Pulmonary artery endothelial cell (primary cell): ENCODE results near the gene USP5. TPM values are rescaled to one million over a fixed set of nuclear protein-coding genes. Genes with fewer than 3 reads are reported as not detected.

Experiments used
- DNase-seq: peaks from one replicate; pipeline ENCODE4 v3.0.0-alpha.2; 2011; ENCODE audit warnings: low read depth, low spot score
- total RNA-seq: library from RNA; depleted of rRNA; stranded (reverse); fragments of >200 nt; gene quantifications from 2 replicates; pipeline ENCODE4 v1.2.3, GENCODE V29; 2014

Gene USP5, protein sequence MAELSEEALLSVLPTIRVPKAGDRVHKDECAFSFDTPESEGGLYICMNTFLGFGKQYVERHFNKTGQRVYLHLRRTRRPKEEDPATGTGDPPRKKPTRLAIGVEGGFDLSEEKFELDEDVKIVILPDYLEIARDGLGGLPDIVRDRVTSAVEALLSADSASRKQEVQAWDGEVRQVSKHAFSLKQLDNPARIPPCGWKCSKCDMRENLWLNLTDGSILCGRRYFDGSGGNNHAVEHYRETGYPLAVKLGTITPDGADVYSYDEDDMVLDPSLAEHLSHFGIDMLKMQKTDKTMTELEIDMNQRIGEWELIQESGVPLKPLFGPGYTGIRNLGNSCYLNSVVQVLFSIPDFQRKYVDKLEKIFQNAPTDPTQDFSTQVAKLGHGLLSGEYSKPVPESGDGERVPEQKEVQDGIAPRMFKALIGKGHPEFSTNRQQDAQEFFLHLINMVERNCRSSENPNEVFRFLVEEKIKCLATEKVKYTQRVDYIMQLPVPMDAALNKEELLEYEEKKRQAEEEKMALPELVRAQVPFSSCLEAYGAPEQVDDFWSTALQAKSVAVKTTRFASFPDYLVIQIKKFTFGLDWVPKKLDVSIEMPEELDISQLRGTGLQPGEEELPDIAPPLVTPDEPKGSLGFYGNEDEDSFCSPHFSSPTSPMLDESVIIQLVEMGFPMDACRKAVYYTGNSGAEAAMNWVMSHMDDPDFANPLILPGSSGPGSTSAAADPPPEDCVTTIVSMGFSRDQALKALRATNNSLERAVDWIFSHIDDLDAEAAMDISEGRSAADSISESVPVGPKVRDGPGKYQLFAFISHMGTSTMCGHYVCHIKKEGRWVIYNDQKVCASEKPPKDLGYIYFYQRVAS
- 105 and 132 TPM in 2 replicates for total RNA-seq

- DNase-seq: peak; percentile 99
Observed at GRCh38 chr12:6851921-6852650, at the start of gene USP5. TSS of gene USP5 (plus strand) at chr12:6852150. CDS start at chr12:6852180, 30 bp downstream.

DNA sequence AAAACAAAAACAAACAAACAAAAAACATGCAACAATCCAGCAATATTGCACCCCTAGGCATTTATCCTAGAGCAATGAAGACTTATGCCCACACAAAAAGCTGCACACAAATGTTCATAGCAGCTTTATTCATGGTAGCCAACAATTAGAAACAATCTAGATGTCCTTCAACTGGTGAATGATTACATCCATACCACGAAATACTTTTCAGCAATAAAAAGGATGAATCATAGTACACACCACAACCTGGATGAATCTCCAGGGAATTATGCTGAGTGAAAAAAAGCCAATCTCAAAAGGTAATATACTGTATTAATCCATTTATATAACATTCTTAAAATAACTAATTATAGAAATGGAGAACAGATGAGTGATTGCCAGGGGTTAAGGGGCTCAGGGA, 44.8 kb upstream of the USP5 start:
- DNase-seq: no peak

DNA sequence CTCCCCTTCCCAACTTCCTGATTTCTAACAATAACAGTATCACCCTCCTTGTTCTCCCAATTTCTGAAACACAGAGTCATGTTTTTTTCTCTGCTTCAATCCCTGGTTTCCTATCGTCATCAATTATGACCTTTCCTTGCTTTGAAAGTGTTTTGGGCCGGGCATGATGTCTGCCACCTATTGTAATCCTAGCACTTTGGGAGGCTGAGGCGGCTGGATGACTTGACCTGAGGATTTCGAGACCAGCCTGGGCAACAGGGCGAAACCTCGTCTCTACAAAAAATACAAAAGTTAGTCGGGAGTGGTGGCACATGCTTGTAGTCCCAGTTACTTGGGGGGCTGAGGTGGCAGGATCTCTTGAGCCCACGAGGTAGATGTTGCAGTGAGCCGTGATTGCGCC, 42.9 kb upstream of the USP5 start:
- DNase-seq: no peak

GRCh38 chr12:6810758-6811157, 41.2 kb upstream of the USP5 start:
- DNase-seq: no peak

DNA sequence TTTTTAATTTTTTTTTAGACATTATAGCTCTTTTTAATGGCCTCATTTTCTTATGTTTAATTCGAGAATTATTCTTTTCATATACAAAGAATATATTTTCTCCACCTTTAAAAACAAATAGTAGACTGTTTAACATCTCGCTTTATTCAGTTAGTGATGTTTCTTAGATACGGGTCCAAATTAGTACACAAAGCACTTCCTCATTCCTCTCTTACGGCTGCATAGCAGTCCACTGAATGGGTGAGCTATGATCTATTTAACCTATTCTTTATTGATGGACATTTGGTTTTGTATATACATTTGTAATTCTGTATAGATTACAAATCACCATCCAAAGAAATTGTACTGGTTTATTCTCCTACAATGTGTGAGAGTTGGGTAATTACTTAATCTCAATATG, 38.6 kb upstream of the USP5 start:
- DNase-seq: no peak

GRCh38 chr12:6816598-6816997, 35.4 kb upstream of the USP5 start:
- DNase-seq: no peak

DNA sequence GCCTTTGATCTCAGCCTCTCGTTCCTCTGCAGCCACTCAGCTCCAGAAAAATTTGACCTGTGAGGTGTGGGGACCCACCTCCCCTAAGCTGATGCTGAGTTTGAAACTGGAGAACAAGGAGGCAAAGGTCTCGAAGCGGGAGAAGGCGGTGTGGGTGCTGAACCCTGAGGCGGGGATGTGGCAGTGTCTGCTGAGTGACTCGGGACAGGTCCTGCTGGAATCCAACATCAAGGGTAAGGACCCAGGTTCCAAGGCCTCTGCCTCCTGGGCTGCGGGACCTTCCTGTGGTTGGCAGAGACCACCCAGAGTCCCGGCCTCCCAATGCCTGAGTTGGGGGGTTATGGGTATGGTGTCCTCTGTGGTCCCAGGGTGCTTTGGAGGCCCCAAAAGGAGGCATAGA, 34.9 kb upstream of the USP5 start:
- no peak for DNase-seq

DNA sequence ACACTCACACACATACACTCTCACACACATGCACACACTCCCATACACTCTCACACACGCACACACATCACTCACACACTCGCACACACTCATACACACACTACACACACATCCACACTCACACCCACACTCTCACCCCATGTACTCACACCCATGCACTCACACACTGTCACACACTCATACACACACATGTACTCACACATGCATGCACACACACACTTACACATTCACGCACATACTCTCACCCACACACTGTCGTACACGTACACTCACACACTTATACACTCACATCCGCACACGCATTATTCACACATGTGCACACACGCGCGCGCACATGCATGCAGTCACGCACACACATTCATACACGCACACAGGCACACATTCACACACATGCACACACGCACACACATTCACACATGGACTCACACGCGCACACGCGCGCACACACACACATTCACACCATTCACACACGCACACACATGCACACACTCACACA, 34.2 kb upstream of the USP5 start:
- no peak for DNase-seq

DNA sequence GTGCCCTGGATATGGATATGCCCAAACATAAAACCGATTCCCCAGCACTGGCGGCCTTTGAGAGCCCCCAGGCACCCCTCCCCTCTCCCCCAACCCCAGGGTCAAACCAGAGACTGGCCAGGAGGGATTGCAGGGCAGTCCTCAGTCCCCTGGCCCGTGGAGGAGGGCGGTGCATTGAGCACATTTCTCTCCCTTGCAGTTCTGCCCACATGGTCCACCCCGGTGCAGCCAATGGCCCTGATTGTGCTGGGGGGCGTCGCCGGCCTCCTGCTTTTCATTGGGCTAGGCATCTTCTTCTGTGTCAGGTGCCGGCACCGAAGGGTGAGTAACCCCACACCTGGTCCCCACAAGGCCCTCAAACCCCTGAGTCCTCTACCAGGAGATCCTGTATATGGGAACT, 33.7 kb upstream of the USP5 start:
- no peak for DNase-seq

GRCh38 chr12:6818645-6819044, 33.3 kb upstream of the USP5 start:
- DNase-seq: no peak

DNA sequence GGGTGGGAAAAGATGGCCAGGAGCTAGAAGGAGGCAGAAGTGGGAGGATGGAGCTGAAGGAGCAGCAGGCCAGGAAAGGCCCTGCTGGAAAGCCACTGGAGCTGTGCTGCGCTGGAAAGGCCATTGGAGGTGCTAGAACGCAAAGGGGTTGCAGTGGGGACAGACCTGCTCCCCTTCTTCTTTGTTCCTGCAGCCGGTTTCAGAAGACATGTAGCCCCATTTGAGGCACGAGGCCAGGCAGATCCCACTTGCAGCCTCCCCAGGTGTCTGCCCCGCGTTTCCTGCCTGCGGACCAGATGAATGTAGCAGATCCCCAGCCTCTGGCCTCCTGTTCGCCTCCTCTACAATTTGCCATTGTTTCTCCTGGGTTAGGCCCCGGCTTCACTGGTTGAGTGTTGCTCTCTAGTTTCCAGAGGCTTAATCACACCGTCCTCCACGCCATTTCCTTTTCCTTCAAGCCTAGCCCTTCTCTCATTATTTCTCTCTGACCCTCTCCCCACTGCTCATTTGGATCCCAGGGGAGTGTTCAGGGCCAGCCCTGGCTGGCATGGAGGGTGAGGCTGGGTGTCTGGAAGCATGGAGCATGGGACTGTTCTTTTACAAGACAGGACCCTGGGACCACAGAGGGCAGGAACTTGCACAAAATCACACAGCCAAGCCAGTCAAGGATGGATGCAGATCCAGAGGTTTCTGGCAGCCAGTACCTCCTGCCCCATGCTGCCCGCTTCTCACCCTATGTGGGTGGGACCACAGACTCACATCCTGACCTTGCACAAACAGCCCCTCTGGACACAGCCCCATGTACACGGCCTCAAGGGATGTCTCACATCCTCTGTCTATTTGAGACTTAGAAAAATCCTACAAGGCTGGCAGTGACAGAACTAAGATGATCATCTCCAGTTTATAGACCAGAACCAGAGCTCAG, 32.6 kb upstream of the USP5 start:
- no peak for DNase-seq

GRCh38 chr12:6820166-6820565, 31.8 kb upstream of the USP5 start:
- DNase-seq: no peak

- no peak for DNase-seq
Observed at GRCh38 chr12:6821591-6822425, 30.1 kb upstream of the USP5 start, which contains the start of gene GPR162. TSS of gene GPR162 (plus strand) at chr12:6821821. CDS start at chr12:6823899, 2,078 bp downstream.

- no peak for DNase-seq
Observed at GRCh38 chr12:6822426-6823135, 29.4 kb upstream of the USP5 start.

GRCh38 chr12:6823182-6824084, 28.5 kb upstream of the USP5 start:
- DNase-seq: no peak

DNA sequence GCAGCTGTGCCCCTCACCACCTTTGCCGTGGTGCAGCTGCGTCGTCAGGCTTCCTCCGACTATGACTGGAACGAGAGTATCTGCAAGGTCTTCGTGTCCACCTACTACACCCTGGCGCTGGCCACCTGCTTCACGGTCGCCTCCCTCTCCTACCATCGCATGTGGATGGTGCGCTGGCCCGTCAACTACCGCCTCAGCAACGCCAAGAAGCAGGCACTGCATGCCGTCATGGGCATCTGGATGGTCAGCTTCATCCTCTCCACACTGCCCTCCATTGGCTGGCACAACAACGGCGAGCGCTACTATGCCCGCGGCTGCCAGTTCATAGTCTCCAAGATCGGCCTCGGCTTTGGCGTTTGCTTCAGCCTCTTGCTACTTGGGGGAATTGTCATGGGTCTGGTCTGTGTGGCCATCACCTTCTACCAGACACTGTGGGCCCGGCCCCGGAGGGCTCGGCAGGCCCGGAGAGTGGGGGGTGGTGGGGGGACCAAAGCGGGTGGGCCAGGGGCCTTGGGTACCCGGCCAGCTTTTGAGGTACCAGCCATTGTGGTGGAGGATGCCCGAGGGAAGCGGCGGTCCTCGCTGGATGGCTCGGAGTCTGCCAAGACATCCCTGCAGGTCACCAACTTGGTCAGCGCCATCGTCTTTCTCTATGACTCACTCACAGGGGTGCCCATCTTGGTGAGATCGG, 27.7 kb upstream of the USP5 start:
- no peak for DNase-seq

DNA sequence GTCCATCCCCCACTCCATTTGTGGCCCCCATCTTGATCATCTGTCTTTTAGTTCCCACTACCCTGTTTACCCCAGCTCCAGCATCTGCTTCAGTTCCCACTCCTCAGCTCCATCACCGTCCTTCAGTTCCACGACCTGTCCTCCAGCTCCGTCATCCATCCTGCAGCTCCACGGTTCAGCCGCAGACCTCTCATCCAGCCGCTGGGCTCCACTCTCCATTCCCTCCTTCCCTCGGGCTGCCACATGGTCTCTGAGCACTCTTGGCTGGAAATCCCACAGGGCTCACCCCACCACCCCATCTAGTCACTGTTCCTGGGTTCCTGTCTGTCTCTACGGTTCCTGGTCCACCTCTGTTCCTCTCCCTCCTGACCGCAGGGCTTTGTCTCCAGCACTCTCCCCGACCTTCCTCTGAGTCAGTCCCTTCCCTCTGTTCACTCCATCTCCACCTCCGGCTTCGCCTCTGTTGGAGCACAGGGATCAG, 27.0 kb upstream of the USP5 start:
- DNase-seq: no peak
